Parathyroid adenoma (tissue), 2 donors: Measurements from ENCODE around the gene ESD.

Source experiments
- H2AFZ ChIP-seq: fragments of 300-600 bp; sonication (generic); one replicate; pipeline ENCODE4 v1.7.0; 2017; ENCODE audit warnings: antibody characterized with exemption, mild to moderate bottlenecking
- H3K27ac ChIP-seq: fragments of 300-600 bp; sonication (generic); one replicate; pipeline ENCODE4 v1.7.0; 2017
- H3K27me3 ChIP-seq: fragments of 300-600 bp; sonication (generic); one replicate; pipeline ENCODE4 v1.7.0; 2017; ENCODE audit warnings: low read length; ENCODE audit not compliant: control insufficient read depth, insufficient read depth
- H3K36me3 ChIP-seq: fragments of 300-600 bp; sonication (generic); one replicate; pipeline ENCODE4 v1.7.0; 2017; ENCODE audit warnings: low read length; ENCODE audit not compliant: control insufficient read depth, insufficient read depth
- H3K4me1 ChIP-seq: fragments of 300-600 bp; sonication (generic); one replicate; pipeline ENCODE4 v1.7.0; 2017; ENCODE audit warnings: control low read depth
- H3K4me2 ChIP-seq: fragments of 300-600 bp; sonication (generic); one replicate; pipeline ENCODE4 v1.7.0; 2017; ENCODE audit warnings: low read length
- H3K4me3 ChIP-seq: fragments of 300-600 bp; sonication (generic); one replicate; pipeline ENCODE4 v1.7.0; 2017; ENCODE audit warnings: low read depth, low read length
- H3K79me2 ChIP-seq: fragments of 300-600 bp; sonication (generic); one replicate; pipeline ENCODE4 v1.7.0; 2017; ENCODE audit warnings: control low read depth
- H3K9ac ChIP-seq: fragments of 300-600 bp; sonication (generic); one replicate; pipeline ENCODE4 v1.7.0; 2017; ENCODE audit warnings: mild to moderate bottlenecking
- H3K9me3 ChIP-seq: fragments of 300-600 bp; sonication (generic); one replicate; pipeline ENCODE4 v1.7.0; 2017; ENCODE audit warnings: low read length; ENCODE audit not compliant: control insufficient read depth
- TF ChIP-seq, protein P1 (sequence below): fragments of 300-600 bp; sonication (generic); IDR thresholded peaks from one replicate; pipeline ENCODE4 v1.7.0; 2017; ENCODE audit warnings: antibody characterized with exemption, mild to moderate bottlenecking
- donor health status: primary hyperparathyroidism.

Gene ESD

DNA sequence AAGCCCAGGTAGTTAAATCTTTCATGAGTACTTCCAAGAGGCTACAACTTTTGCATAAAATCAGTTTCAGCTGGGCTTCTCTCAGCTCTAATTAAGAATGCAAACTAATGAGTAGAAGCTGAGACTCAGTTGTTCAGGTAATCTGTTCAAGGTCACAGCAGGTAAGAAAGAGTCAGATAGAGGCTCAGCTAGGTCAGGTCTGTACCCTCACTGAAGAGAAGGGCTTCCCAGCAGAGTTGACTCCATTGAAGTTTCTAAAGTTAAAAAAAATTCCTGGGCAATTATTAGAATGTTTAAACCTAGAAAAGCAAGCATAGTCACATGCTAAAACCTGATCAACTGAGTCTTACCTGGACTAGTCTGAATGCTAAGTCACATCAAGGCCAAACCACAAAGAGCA is 42.1 kb downstream of the ESD start:
- TF ChIP-seq, protein P1, sequence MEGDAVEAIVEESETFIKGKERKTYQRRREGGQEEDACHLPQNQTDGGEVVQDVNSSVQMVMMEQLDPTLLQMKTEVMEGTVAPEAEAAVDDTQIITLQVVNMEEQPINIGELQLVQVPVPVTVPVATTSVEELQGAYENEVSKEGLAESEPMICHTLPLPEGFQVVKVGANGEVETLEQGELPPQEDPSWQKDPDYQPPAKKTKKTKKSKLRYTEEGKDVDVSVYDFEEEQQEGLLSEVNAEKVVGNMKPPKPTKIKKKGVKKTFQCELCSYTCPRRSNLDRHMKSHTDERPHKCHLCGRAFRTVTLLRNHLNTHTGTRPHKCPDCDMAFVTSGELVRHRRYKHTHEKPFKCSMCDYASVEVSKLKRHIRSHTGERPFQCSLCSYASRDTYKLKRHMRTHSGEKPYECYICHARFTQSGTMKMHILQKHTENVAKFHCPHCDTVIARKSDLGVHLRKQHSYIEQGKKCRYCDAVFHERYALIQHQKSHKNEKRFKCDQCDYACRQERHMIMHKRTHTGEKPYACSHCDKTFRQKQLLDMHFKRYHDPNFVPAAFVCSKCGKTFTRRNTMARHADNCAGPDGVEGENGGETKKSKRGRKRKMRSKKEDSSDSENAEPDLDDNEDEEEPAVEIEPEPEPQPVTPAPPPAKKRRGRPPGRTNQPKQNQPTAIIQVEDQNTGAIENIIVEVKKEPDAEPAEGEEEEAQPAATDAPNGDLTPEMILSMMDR = no peak
- H3K9ac ChIP-seq = no peak overlapping the region
- no peak overlapping the region for H3K4me2 ChIP-seq
- H3K4me1 ChIP-seq = no peaks in the 10 kb centered on the region
- H3K27me3 ChIP-seq = no peaks in the 10 kb centered on the region
- no peak overlapping the region for H3K4me3 ChIP-seq
- no peak overlapping the region for H2AFZ ChIP-seq
- no peaks in the 10 kb centered on the region for H3K79me2 ChIP-seq
- no peak overlapping the region for H3K27ac ChIP-seq
- H3K9me3 ChIP-seq = no peaks in the 10 kb centered on the region
- H3K36me3 ChIP-seq = no peaks in the 10 kb centered on the region

DNA sequence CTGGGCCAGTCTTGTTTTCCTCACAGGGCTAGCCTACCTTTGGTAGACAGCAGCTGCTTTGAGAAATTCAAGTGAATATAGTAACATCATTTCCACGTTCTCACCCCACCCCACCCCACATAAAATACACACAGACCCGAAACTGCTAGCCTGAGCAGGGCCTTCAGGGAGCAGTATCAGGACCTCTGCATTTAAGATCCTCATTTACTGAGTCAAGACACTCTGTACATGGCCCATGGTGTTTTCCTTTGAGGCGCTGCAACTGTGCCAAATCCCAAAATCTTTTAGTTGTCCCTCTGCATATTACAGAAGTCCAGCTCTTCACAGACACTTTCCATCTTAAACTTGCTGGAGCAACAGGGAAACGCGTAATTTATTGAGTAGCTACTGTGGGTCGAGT is 43.0 kb downstream of the ESD start:
- no peaks in the 10 kb centered on the region for H3K79me2 ChIP-seq
- TF ChIP-seq, protein P1 = no peak
- no peak overlapping the region for H3K4me3 ChIP-seq
- H3K9me3 ChIP-seq = no peaks in the 10 kb centered on the region
- H3K27ac ChIP-seq = no peak overlapping the region
- no peaks in the 10 kb centered on the region for H3K4me1 ChIP-seq
- H3K9ac ChIP-seq = no peak overlapping the region
- H3K27me3 ChIP-seq = no peaks in the 10 kb centered on the region
- no peak overlapping the region for H2AFZ ChIP-seq
- no peak overlapping the region for H3K4me2 ChIP-seq
- no peaks in the 10 kb centered on the region for H3K36me3 ChIP-seq

DNA sequence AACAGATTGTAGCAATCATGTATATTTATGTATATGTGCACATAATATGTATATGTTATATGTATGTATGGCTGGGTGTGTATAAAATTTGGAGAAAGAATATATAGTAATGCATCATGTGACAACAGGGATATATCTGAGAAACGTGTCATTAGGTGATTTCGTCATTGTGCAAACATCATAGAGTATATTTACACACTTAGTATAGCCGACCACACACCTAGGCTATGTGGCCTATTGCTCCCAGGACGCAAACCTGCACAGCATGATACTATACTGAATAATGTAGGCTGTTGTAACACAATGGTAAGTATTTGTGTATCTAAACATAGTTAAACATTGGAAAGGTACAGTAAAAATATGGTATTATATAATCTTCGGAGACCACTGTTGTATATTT is 43.8 kb downstream of the ESD start:
- H3K27me3 ChIP-seq = no peaks in the 10 kb centered on the region
- H3K4me2 ChIP-seq = no peak overlapping the region
- no peak overlapping the region for H3K9ac ChIP-seq
- TF ChIP-seq, protein P1 = no peak
- H3K27ac ChIP-seq = no peak overlapping the region
- no peaks in the 10 kb centered on the region for H3K36me3 ChIP-seq
- H3K79me2 ChIP-seq = no peaks in the 10 kb centered on the region
- no peak overlapping the region for H2AFZ ChIP-seq
- no peak overlapping the region for H3K4me3 ChIP-seq
- H3K9me3 ChIP-seq = no peaks in the 10 kb centered on the region
- no peaks in the 10 kb centered on the region for H3K4me1 ChIP-seq

GRCh38 chr13:46751811-46752635 is 44.9 kb downstream of the ESD start:
- no peak overlapping the region for H3K4me3 ChIP-seq
- H3K9ac ChIP-seq = no peak overlapping the region
- no peaks in the 10 kb centered on the region for H3K36me3 ChIP-seq
- no peaks in the 10 kb centered on the region for H3K4me1 ChIP-seq
- H3K27me3 ChIP-seq = no peaks in the 10 kb centered on the region
- H3K79me2 ChIP-seq = no peaks in the 10 kb centered on the region
- H3K9me3 ChIP-seq = no peaks in the 10 kb centered on the region
- TF ChIP-seq, protein P1 = no peak
- no peak overlapping the region for H2AFZ ChIP-seq
- no peak overlapping the region for H3K4me2 ChIP-seq
- H3K27ac ChIP-seq = no peak overlapping the region

DNA sequence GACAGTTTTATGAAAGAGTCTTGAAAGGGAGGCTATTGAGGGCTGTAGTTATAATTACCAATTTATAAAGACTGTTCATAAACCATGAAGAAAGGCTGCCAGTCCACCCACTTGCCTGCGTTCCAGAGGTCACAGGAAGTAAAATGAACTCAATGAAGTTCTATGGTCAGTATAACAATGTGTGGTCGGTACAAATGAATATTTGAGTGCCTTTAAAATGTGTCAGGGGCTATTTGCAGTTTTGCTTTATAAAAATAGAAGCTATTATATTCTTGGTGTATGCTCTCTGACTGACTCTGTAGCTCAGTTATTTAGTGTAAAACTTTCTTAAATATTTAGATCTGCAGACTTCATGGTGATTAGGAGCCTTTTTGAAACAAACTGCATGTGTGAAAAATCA is 47.0 kb downstream of the ESD start:
- H3K27ac ChIP-seq = no peak overlapping the region
- no peak overlapping the region for H3K4me2 ChIP-seq
- H3K27me3 ChIP-seq = no peaks in the 10 kb centered on the region
- no peaks in the 10 kb centered on the region for H3K79me2 ChIP-seq
- H3K4me3 ChIP-seq = no peak overlapping the region
- H3K9me3 ChIP-seq = no peaks in the 10 kb centered on the region
- TF ChIP-seq, protein P1 = no peak
- H2AFZ ChIP-seq = no peak overlapping the region
- H3K9ac ChIP-seq = no peak overlapping the region
- H3K36me3 ChIP-seq = no peaks in the 10 kb centered on the region
- no peaks in the 10 kb centered on the region for H3K4me1 ChIP-seq
